ENCODE measurements around the gene VEGFC.

VEGFC gene

GRCh38 chr4:176792326-176793059 lies at the start of gene VEGFC:
Gene VEGFC (minus strand): TSS chr4:176792922. CDS start chr4:176792311, 611 bp downstream.
- no peak for DNase-seq

- DNase-seq = no peak
Observed at GRCh38 chr4:176841711-176842112, 49.0 kb upstream of the VEGFC start.

GRCh38 chr4:176840166-176840565 lies 47.4 kb upstream of the VEGFC start:
- no peak for DNase-seq

- no peak for DNase-seq
Observed at GRCh38 chr4:176839656-176840055, 46.9 kb upstream of the VEGFC start.

- DNase-seq = no peak
Observed at GRCh38 chr4:176838601-176839433, 46.1 kb upstream of the VEGFC start.

- DNase-seq = no peak
Observed at GRCh38 chr4:176837169-176837895, 44.6 kb upstream of the VEGFC start.

- no peak for DNase-seq
Observed at GRCh38 chr4:176834531-176834930, 41.8 kb upstream of the VEGFC start.

GRCh38 chr4:176833400-176834175 lies 40.9 kb upstream of the VEGFC start:
- no peak for DNase-seq

GRCh38 chr4:176830971-176831370 lies 38.2 kb upstream of the VEGFC start:
- no peak for DNase-seq

- no peak for DNase-seq
Observed at GRCh38 chr4:176825586-176825985, 32.9 kb upstream of the VEGFC start.

- DNase-seq = no peak
Observed at GRCh38 chr4:176824645-176825366, 32.1 kb upstream of the VEGFC start.

GRCh38 chr4:176818531-176818930 lies 25.8 kb upstream of the VEGFC start:
- no peak for DNase-seq

GRCh38 chr4:176817204-176817603 lies 24.5 kb upstream of the VEGFC start:
- DNase-seq = no peak

- no peak for DNase-seq
Observed at GRCh38 chr4:176814770-176815169, 22.0 kb upstream of the VEGFC start.

- no peak for DNase-seq
Observed at GRCh38 chr4:176810481-176811249, 17.9 kb upstream of the VEGFC start.

GRCh38 chr4:176806778-176807375 lies 14.2 kb upstream of the VEGFC start:
- no peak for DNase-seq

- no peak for DNase-seq
Observed at GRCh38 chr4:176805155-176805554, 12.4 kb upstream of the VEGFC start.

GRCh38 chr4:176800891-176801534 lies 8.3 kb upstream of the VEGFC start:
- no peak for DNase-seq

GRCh38 chr4:176799653-176800052 lies 6.9 kb upstream of the VEGFC start:
- no peak for DNase-seq

- DNase-seq = no peak
Observed at GRCh38 chr4:176798540-176798939, 5.8 kb upstream of the VEGFC start.
